Measurements from ENCODE around the gene FXYD6. TPM values are rescaled to one million over a fixed set of nuclear protein-coding genes. Genes with fewer than 3 reads are reported as not detected.

FXYD6 gene
- total and polyA plus RNA-seq, 9 of the 15 experiments (the other 6 are each of a cell fraction or from before 2014, with no cell fraction given), result 0.07 to 0.35 TPM; not detected in 7

GRCh38 chr11:117833401-117833891, 43.0 kb downstream of the FXYD6 start (continued):
- no peak for TF ChIP-seq ZBTB2 (IDR thresholded peaks at IDR 0.05)
- no peak for TF ChIP-seq FOXA3 (CRISPR knock-in tag; conservative IDR thresholded peaks at IDR 0.05 in 1 of 2, IDR thresholded peaks at IDR 0.05 in 1 of 2)
- TF ChIP-seq ZNF311 (CRISPR knock-in tag; IDR thresholded peaks at IDR 0.05), result no peak
- no peak for TF ChIP-seq FOXP1 (CRISPR knock-in tag; IDR thresholded peaks at IDR 0.05)
- TF ChIP-seq ZNF764 (CRISPR knock-in tag; IDR thresholded peaks at IDR 0.05; ENCODE audit: low read depth), result no peak
- TF ChIP-seq PKNOX1 (IDR thresholded peaks at IDR 0.05), result peak; percentile 78
- TF ChIP-seq CREB5 (CRISPR knock-in tag; IDR thresholded peaks at IDR 0.05), result no peak
- no peak for TF ChIP-seq DLX4 (CRISPR knock-in tag; IDR thresholded peaks at IDR 0.05)
- no peak for TF ChIP-seq TOE1 (IDR thresholded peaks at IDR 0.05; ENCODE audit: borderline replicate concordance)
- TF ChIP-seq TOE1 (CRISPR knock-in tag; IDR thresholded peaks at IDR 0.05; ENCODE audit: borderline replicate concordance, low read depth), result no peak
- TF ChIP-seq SETDB1 (IDR thresholded peaks at IDR 0.05; ENCODE audit: low read length), result no peak
- no peak for TF ChIP-seq RNF219 (CRISPR knock-in tag; IDR thresholded peaks at IDR 0.05)
- no peak for TF ChIP-seq BCLAF1 (IDR thresholded peaks at IDR 0.05; ENCODE audit: borderline replicate concordance in 1 of 2, control insufficient read depth in 1 of 2, low read depth in 2 of 2, low read length in 1 of 2)
- no peak for TF ChIP-seq ZNF121 (CRISPR knock-in tag; conservative IDR thresholded peaks at IDR 0.05)
- no peak for TF ChIP-seq NCOA4 (IDR thresholded peaks at IDR 0.05; ENCODE audit: partially characterized antibody)
- TF ChIP-seq KAT2B (IDR thresholded peaks at IDR 0.05; ENCODE audit: low read depth, low read length), result no peak
- no peak for TF ChIP-seq ZNF551 (CRISPR knock-in tag; IDR thresholded peaks at IDR 0.05)

Data from K562 (cell line).